GM19395 (cell line): ENCODE results near the gene SULT4A1.

ENCODE experiments used
- ATAC-seq: cut with Tn5 transposase; IDR thresholded peaks from one replicate; pipeline ENCODE4 v1.9.1; 2021; ENCODE audit warnings: mild to moderate bottlenecking, moderate library complexity; ENCODE audit not compliant: unreplicated experiment

Gene SULT4A1

GRCh38 chr22:43846966-43847365, 15.3 kb downstream of the SULT4A1 start:
- no peak for ATAC-seq

GRCh38 chr22:43845981-43846380, 16.3 kb downstream of the SULT4A1 start:
- ATAC-seq = no peak

- ATAC-seq = no peak
Observed at GRCh38 chr22:43844560-43845545, 17.5 kb downstream of the SULT4A1 start.

- ATAC-seq = no peak
Observed at GRCh38 chr22:43843783-43844530, 18.4 kb downstream of the SULT4A1 start.

GRCh38 chr22:43841742-43842141, 20.6 kb downstream of the SULT4A1 start:
- ATAC-seq = no peak

- ATAC-seq = no peak
Observed at GRCh38 chr22:43840851-43841250, 21.5 kb downstream of the SULT4A1 start.

- ATAC-seq = no peak
Observed at GRCh38 chr22:43840431-43840830, 21.9 kb downstream of the SULT4A1 start.

GRCh38 chr22:43839781-43840180, 22.5 kb downstream of the SULT4A1 start:
- no peak for ATAC-seq

- ATAC-seq = no peak
Observed at GRCh38 chr22:43838571-43839307, 23.6 kb downstream of the SULT4A1 start.

- ATAC-seq = no peak
Observed at GRCh38 chr22:43838161-43838560, 24.2 kb downstream of the SULT4A1 start.

- no peak for ATAC-seq
Observed at GRCh38 chr22:43837666-43838065, 24.6 kb downstream of the SULT4A1 start.

- no peak for ATAC-seq
Observed at GRCh38 chr22:43835736-43836135, 26.6 kb downstream of the SULT4A1 start.

- no peak for ATAC-seq
Observed at GRCh38 chr22:43835166-43835565, 27.1 kb downstream of the SULT4A1 start.

GRCh38 chr22:43833286-43834240, 28.8 kb downstream of the SULT4A1 start:
- no peak for ATAC-seq

GRCh38 chr22:43832393-43833265, 29.7 kb downstream of the SULT4A1 start:
- ATAC-seq = no peak

- no peak for ATAC-seq
Observed at GRCh38 chr22:43831561-43832392, 30.5 kb downstream of the SULT4A1 start.

GRCh38 chr22:43830931-43831560, 31.3 kb downstream of the SULT4A1 start:
- ATAC-seq = no peak
